K562 (cell line): Measurements from ENCODE around the gene EXOC2.

Experiments used
- BRCA1 ChIP-seq, 2 experiments: fragments of 450-650 bp in 1 of 2; sonication (generic) in 1 of 2; formaldehyde crosslinking in 1 of 2; IDR thresholded peaks; 2 replicates each; pipeline versions ENCODE4 v1.5.0 to v1.6.1; 2017 to 2020; ENCODE audit warnings: mild to moderate bottlenecking in 1 of 2, missing genetic modification reagents in 1 of 2
- CHD2 ChIP-seq: IDR thresholded peaks from 2 replicates; pipeline ENCODE4 v1.6.1; 2011; ENCODE audit warnings: low read depth, low read length
- CTBP1 ChIP-seq: fragments of 450-650 bp; IDR thresholded peaks from 2 replicates; pipeline ENCODE4 v1.6.1; 2016; ENCODE audit warnings: borderline replicate concordance
- EGR1 ChIP-seq: fragments of 450-650 bp; conservative IDR thresholded peaks from 2 replicates; pipeline ENCODE4 v1.6.1; 2017; ENCODE audit warnings: mild to moderate bottlenecking
- ETV6 ChIP-seq, 3 experiments: fragments of 150-350 bp in 1 of 3; sonication (generic) in 1 of 3; formaldehyde crosslinking in 1 of 3; IDR thresholded peaks; 2 replicates each; pipeline versions ENCODE4 v1.6.1 to v1.8.0; 2014 to 2022; ENCODE audit warnings: borderline replicate concordance in 2 of 3, low read depth in 2 of 3, antibody characterized with exemption in 1 of 3, low read length in 1 of 3, mild to moderate bottlenecking in 1 of 3, missing genetic modification reagents in 1 of 3
- L3MBTL2 ChIP-seq: fragments of 450-650 bp; IDR thresholded peaks from 2 replicates; pipeline ENCODE4 v1.6.1; 2016; ENCODE audit warnings: mild to moderate bottlenecking, moderate library complexity
- SP2 ChIP-seq: IDR thresholded peaks from 2 replicates; pipeline ENCODE4 v1.6.1; 2011; ENCODE audit warnings: mild to moderate bottlenecking, low read depth, low read length, moderate library complexity; ENCODE audit not compliant: poor library complexity, severe bottlenecking; ENCODE audit errors: extremely low read depth
- ZNF165 ChIP-seq: fragments of 250-450 bp; sonication (Bioruptor Pico); IDR thresholded peaks from 2 replicates; pipeline ENCODE4 v1.4.0; 2020; ENCODE audit warnings: borderline replicate concordance
- ZNF224 ChIP-seq: sonication (generic); formaldehyde crosslinking; IDR thresholded peaks from 2 replicates; pipeline ENCODE4 v1.8.0; 2022; ENCODE audit warnings: mild to moderate bottlenecking, missing genetic modification reagents
- TF ChIP-seq, protein P1 (sequence below), 2 experiments: fragments of 450-650 bp in 1 of 2; sonication (generic) in 1 of 2; formaldehyde crosslinking in 1 of 2; IDR thresholded peaks in 1 of 2; conservative IDR thresholded peaks in 1 of 2; 2 replicates each; pipeline versions ENCODE4 v1.6.1 to v1.8.1; 2016 to 2023; ENCODE audit warnings: mild to moderate bottlenecking in 2 of 2, moderate library complexity in 2 of 2, inconsistent platforms in 1 of 2, missing genetic modification reagents in 1 of 2
- TF ChIP-seq, protein P2 (sequence below), 3 experiments: IDR thresholded peaks in 2 of 3; conservative IDR thresholded peaks in 1 of 3; 2 replicates each; pipeline ENCODE4 v1.5.1; 2011 to 2012; ENCODE audit warnings: low read length in 3 of 3, mild to moderate bottlenecking in 3 of 3, control low read depth in 2 of 3, improper control_type of control experiment in 1 of 3, inconsistent platforms in 1 of 3, low read depth in 1 of 3, mixed read lengths in 1 of 3, moderate library complexity in 1 of 3; ENCODE audit not compliant: insufficient read depth in 2 of 3

DNA sequence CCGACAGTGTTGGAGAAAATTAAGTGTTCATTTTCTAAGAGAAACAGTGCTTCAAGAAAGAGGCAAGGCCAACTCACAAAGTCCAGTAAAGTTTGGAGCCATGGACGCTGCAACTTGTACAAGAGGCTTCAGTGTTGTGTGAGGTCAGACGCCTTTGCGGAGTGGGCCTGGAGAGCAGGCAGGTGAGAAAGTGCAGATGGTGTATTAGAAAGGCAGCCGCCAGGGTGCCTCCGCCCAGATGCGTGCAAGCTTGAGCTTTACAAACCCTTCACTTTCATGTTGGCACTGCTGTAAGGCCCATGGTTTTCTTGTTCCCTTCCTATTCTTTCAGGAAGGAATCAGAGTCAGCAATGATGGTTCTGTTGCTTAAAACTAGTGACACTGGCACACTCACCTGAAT, 25.4 kb upstream of the EXOC2 start:
- TF ChIP-seq, protein P1, sequence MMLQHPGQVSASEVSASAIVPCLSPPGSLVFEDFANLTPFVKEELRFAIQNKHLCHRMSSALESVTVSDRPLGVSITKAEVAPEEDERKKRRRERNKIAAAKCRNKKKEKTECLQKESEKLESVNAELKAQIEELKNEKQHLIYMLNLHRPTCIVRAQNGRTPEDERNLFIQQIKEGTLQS (IDR thresholded peaks at IDR 0.05), result no peak
- TF ChIP-seq, protein P1 (CRISPR knock-in tag; conservative IDR thresholded peaks at IDR 0.05), result no peak
- TF ChIP-seq L3MBTL2, result no peak
- no peak for TF ChIP-seq BRCA1 (IDR thresholded peaks at IDR 0.05)
- no peak for TF ChIP-seq BRCA1 (CRISPR knock-in tag; IDR thresholded peaks at IDR 0.05)
- no peak for TF ChIP-seq CTBP1
- TF ChIP-seq ETV6 (IDR thresholded peaks at IDR 0.05; ENCODE audit: borderline replicate concordance in 1 of 2, low read depth in 2 of 2, low read length in 1 of 2), result no peak
- no peak for TF ChIP-seq ETV6 (CRISPR knock-in tag; IDR thresholded peaks at IDR 0.05; ENCODE audit: borderline replicate concordance)
- no peak for TF ChIP-seq ZNF224 (CRISPR knock-in tag)
- TF ChIP-seq ZNF165 (CRISPR knock-in tag), result no peak
- TF ChIP-seq, protein P2, sequence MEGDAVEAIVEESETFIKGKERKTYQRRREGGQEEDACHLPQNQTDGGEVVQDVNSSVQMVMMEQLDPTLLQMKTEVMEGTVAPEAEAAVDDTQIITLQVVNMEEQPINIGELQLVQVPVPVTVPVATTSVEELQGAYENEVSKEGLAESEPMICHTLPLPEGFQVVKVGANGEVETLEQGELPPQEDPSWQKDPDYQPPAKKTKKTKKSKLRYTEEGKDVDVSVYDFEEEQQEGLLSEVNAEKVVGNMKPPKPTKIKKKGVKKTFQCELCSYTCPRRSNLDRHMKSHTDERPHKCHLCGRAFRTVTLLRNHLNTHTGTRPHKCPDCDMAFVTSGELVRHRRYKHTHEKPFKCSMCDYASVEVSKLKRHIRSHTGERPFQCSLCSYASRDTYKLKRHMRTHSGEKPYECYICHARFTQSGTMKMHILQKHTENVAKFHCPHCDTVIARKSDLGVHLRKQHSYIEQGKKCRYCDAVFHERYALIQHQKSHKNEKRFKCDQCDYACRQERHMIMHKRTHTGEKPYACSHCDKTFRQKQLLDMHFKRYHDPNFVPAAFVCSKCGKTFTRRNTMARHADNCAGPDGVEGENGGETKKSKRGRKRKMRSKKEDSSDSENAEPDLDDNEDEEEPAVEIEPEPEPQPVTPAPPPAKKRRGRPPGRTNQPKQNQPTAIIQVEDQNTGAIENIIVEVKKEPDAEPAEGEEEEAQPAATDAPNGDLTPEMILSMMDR (IDR thresholded peaks at IDR 0.05 in 2 of 3, conservative IDR thresholded peaks at IDR 0.05 in 1 of 3; ENCODE audit: insufficient read depth in 2 of 3, low read depth in 1 of 3, low read length in 3 of 3), result no peak
- TF ChIP-seq CHD2, result no peak
- no peak for TF ChIP-seq EGR1
- TF ChIP-seq SP2, result no peak
